ENCODE measurements around the gene TEKTIP1.

TEKTIP1 gene

DNA sequence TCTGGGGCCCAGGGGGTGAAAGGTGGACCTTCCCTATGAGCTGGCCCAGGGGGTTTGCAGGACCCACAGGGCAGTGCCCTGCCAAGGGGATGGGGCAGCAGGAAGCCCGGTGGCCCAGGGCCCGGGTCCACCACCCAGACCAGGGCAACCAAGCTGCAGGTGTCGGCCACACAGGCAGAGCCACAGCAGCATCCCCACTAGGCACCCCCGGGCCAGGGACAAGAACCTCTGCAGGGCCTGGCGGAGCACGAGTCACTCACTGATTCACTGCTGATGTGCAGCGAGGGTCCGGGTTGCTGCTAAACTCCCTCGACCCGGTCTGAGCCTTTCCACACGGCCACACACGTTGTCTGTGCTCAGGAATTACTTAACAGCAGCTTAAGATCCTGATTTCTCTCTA lies 24.0 kb upstream of the TEKTIP1 start:
- DNase-seq (ENCODE audit: insufficient read length, low spot score), result no peak
- FAIRE-seq, result no peak
- TF ChIP-seq, protein P1, sequence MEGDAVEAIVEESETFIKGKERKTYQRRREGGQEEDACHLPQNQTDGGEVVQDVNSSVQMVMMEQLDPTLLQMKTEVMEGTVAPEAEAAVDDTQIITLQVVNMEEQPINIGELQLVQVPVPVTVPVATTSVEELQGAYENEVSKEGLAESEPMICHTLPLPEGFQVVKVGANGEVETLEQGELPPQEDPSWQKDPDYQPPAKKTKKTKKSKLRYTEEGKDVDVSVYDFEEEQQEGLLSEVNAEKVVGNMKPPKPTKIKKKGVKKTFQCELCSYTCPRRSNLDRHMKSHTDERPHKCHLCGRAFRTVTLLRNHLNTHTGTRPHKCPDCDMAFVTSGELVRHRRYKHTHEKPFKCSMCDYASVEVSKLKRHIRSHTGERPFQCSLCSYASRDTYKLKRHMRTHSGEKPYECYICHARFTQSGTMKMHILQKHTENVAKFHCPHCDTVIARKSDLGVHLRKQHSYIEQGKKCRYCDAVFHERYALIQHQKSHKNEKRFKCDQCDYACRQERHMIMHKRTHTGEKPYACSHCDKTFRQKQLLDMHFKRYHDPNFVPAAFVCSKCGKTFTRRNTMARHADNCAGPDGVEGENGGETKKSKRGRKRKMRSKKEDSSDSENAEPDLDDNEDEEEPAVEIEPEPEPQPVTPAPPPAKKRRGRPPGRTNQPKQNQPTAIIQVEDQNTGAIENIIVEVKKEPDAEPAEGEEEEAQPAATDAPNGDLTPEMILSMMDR (IDR thresholded peaks at IDR 0.05; ENCODE audit: insufficient read depth, missing control alignments), result no peak

DNA sequence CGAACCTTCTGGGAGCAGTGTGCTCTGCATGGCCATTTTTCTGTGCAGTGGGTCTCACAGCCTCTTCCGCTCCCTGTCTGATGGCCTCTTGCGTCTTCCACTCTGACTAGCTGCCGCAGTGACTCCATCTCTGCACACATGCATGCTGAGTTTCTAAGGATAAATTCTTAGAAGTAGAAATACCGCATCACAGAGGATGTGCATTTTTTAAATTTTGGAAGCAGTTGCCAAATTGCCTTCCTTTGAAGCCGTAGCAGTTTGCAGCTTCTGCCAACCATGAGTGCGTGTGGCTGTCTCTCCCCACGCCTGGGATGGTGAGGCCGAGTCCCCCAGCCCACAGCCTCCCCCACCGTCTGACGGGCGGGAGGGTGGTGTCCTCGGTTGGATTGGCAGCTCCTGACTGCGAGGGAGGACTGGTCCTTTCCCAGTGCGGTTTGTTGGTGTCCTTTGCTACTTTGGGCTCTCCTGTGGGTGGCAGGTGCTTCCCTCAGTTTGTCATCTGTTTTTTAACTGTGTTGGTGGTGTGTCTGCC lies 23.0 kb upstream of the TEKTIP1 start:
- FAIRE-seq, result no peak
- TF ChIP-seq, protein P1 (IDR thresholded peaks at IDR 0.05; ENCODE audit: insufficient read depth, missing control alignments), result no peak
- DNase-seq (ENCODE audit: insufficient read length, low spot score), result no peak

- no peak for DNase-seq (ENCODE audit: insufficient read length, low spot score)
- FAIRE-seq, result no peak
- TF ChIP-seq, protein P1 (IDR thresholded peaks at IDR 0.05; ENCODE audit: insufficient read depth, missing control alignments), result no peak
These were observed 22.2 kb upstream of the TEKTIP1 start for GRCh38 chr19:3516675-3517207.

- no peak for FAIRE-seq
- TF ChIP-seq, protein P1 (IDR thresholded peaks at IDR 0.05; ENCODE audit: insufficient read depth, missing control alignments), result no peak
- no peak for DNase-seq (ENCODE audit: insufficient read length, low spot score)
These were observed 21.3 kb upstream of the TEKTIP1 start for GRCh38 chr19:3517638-3518037.

DNA sequence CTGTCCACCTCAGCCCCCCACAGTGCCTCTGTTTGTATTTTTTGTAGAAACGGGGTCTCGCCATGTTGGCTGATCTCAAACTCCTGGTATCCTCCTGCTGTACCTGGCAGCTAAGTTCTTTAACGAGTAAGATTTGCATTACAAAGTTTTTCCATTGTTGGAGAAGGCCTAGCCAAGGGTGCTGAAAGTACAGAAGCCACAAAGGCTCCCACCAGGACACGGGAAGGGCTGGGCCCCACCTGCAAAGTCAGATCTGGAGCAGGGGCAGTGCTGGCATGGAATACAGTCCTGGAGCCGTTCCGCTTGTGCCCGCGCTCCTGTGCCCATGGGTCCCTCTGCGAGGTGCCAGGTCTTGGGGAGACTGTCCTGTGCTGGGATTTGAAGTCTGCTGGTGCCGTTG lies 20.7 kb upstream of the TEKTIP1 start:
- FAIRE-seq, result no peak
- TF ChIP-seq, protein P1 (IDR thresholded peaks at IDR 0.05; ENCODE audit: insufficient read depth, missing control alignments), result no peak

GRCh38 chr19:3518659-3519058 lies 20.3 kb upstream of the TEKTIP1 start:
- TF ChIP-seq, protein P1 (IDR thresholded peaks at IDR 0.05; ENCODE audit: insufficient read depth, missing control alignments), result no peak
- FAIRE-seq, result no peak
- no peak for DNase-seq (ENCODE audit: insufficient read length, low spot score)

More for the DNA sequence above, 20.7 kb upstream of the TEKTIP1 start:
- DNase-seq (ENCODE audit: insufficient read length, low spot score), result no peak

DNA sequence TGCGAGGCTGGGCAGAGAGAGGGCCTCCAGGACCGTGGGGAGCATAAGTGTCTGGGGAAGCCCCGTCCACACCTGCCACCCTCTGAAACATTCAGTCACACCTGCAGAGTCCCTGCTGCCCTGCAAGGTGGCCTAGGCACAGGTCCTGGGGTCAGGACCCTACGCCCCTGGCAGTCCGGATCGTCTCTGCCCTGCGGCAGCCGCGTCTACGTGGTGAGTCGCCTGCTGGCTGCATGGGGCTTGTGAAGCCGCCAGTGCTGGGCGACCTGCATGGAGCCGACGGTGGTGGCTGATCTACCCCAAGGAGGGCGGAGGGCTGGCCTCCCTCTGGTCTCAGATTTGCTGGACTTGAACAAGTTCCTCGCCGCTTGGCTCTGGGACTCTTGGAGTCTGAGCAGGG lies 19.8 kb upstream of the TEKTIP1 start:
- FAIRE-seq (no peak), DNase-seq (ENCODE audit: insufficient read length, low spot score) (no peak)
- TF ChIP-seq, protein P1 (IDR thresholded peaks at IDR 0.05; ENCODE audit: insufficient read depth, missing control alignments), result no peak
